Measurements from ENCODE around the gene SLC22A4. TPM values are rescaled to one million over a fixed set of nuclear protein-coding genes. Genes with fewer than 3 reads are reported as not detected.

SLC22A4 gene
- total and polyA plus RNA-seq, 2 donors (not counting 1 experiment from before 2014, with no cell fraction given): 0.18 TPM; not detected in 1

- TF ChIP-seq CTCF (IDR thresholded peaks at IDR 0.05) (no peak), EZH2 (IDR thresholded peaks at IDR 0.05; ENCODE audit: borderline replicate concordance, insufficient read depth, low read depth, low read length, poor library complexity, severe bottlenecking) (no peak)
- Histone ChIP-seq H3K9ac (ENCODE audit: low read length) (no peak overlapping the region), H3K79me2 (ENCODE audit: control insufficient read depth, insufficient read depth, low read length) (no peaks in the 10 kb centered on the region), H3K27me3 (replicated peaks in 1 of 4; ENCODE audit: control extremely low read depth in 1 of 4, control insufficient read depth in 3 of 4, insufficient read depth in 4 of 4, low read length in 3 of 4) (no peaks in the 10 kb centered on the region), H2AFZ (ENCODE audit: insufficient read depth, low read depth, low read length, poor library complexity, severe bottlenecking) (no peak overlapping the region), H3K36me3 (replicated peaks in 1 of 2; ENCODE audit: control extremely low read depth in 1 of 2, control insufficient read depth in 1 of 2, extremely low read depth in 1 of 2, insufficient read depth in 2 of 2, low read length in 1 of 2) (peaks cover 0 to 2% of the 10 kb centered on the region in 2 experiments), H3K4me3 (ENCODE audit: control extremely low read depth in 1 of 5, extremely low read depth in 1 of 5, insufficient read depth in 1 of 5, low read depth in 2 of 5, low read length in 4 of 5) (no peak overlapping the region), H4K20me1 (ENCODE audit: control insufficient read depth, insufficient read depth, low read length, poor library complexity, severe bottlenecking) (no peaks in the 10 kb centered on the region), H3K9me3 (ENCODE audit: control extremely low read depth in 1 of 3, control insufficient read depth in 2 of 3, insufficient read depth in 1 of 3, low read length in 2 of 3) (peaks cover 0 to under 1% (median 0%) of the 10 kb centered on the region in 3 donors), H3K4me1 (ENCODE audit: control insufficient read depth in 2 of 2, insufficient read depth in 2 of 2, low read length in 2 of 2) (peaks cover 33 to 39% of the 10 kb centered on the region in 2 donors), H3K4me2 (replicated peaks; ENCODE audit: low read depth, low read length, poor library complexity, severe bottlenecking) (peak overlapping the region; percentile 34), H3K27ac (ENCODE audit: low read length in 2 of 2) (peak overlapping the region in 1 of 2 donors; percentile 14)
- Mint-ChIP-seq H3K27me3 (no peaks in the 10 kb centered on the region), H3K9me3 (ENCODE audit: insufficient read depth) (no peaks in the 10 kb centered on the region), H3K4me1 (peaks cover 15% of the 10 kb centered on the region), H3K4me3 (no peak overlapping the region), H3K27ac (peak overlapping the region; percentile 61)
- ATAC-seq (ENCODE audit: low read depth): no peak
- CTCF ChIA-PET: interaction anchor here (1.0 to 1.4 kb wide), 3 partner anchors 32 to 135 kb away, joined by 3 to 4 read pairs (median 3); no protein-coding TSS in a partner anchor
- 45% methylated on average over 1 of the region's 1 CpG for WGBS (ENCODE audit: insufficient coverage)
- peak; percentile 40 for DNase-seq
- intact Hi-C loops (cut with micrococcal nuclease): no loop called here
- POLR2A ChIA-PET: no interaction called here
Observed at GRCh38 chr5:132354381-132355139, 60.4 kb downstream of the SLC22A4 start.

GRCh38 chr5:132355140-132355765, 61.1 kb downstream of the SLC22A4 start:
- CTCF ChIA-PET: interaction anchor here (1.0 to 1.9 kb wide), 5 partner anchors 11 to 135 kb away, joined by 3 to 5 read pairs (median 3); no protein-coding TSS in a partner anchor
- Histone ChIP-seq H4K20me1 (ENCODE audit: control insufficient read depth, insufficient read depth, low read length, poor library complexity, severe bottlenecking) (no peaks in the 10 kb centered on the region), H3K27me3 (replicated peaks in 1 of 4; ENCODE audit: control extremely low read depth in 1 of 4, control insufficient read depth in 3 of 4, insufficient read depth in 4 of 4, low read length in 3 of 4) (no peaks in the 10 kb centered on the region), H3K4me1 (ENCODE audit: control insufficient read depth in 2 of 2, insufficient read depth in 2 of 2, low read length in 2 of 2) (peaks cover 33 to 39% of the 10 kb centered on the region in 2 donors), H3K79me2 (ENCODE audit: control insufficient read depth, insufficient read depth, low read length) (no peaks in the 10 kb centered on the region), H3K9me3 (ENCODE audit: control extremely low read depth in 1 of 3, control insufficient read depth in 2 of 3, insufficient read depth in 1 of 3, low read length in 2 of 3) (no peaks in the 10 kb centered on the region), H3K27ac (ENCODE audit: low read length in 2 of 2) (peak overlapping the region in 1 of 2 donors; percentile 14), H3K36me3 (replicated peaks in 1 of 2; ENCODE audit: control extremely low read depth in 1 of 2, control insufficient read depth in 1 of 2, extremely low read depth in 1 of 2, insufficient read depth in 2 of 2, low read length in 1 of 2) (peaks cover 0 to 2% of the 10 kb centered on the region in 2 experiments), H3K4me3 (ENCODE audit: control extremely low read depth in 1 of 5, extremely low read depth in 1 of 5, insufficient read depth in 1 of 5, low read depth in 2 of 5, low read length in 4 of 5) (no peak overlapping the region), H2AFZ (ENCODE audit: insufficient read depth, low read depth, low read length, poor library complexity, severe bottlenecking) (no peak overlapping the region), H3K4me2 (replicated peaks; ENCODE audit: low read depth, low read length, poor library complexity, severe bottlenecking) (peak overlapping the region; percentile 34), H3K9ac (ENCODE audit: low read length) (no peak overlapping the region)
- 100% methylated on average over 2 of the region's 3 CpGs for WGBS (ENCODE audit: insufficient coverage)
- Mint-ChIP-seq H3K4me1 (peaks cover 15% of the 10 kb centered on the region), H3K27me3 (no peaks in the 10 kb centered on the region), H3K27ac (no peak overlapping the region), H3K9me3 (ENCODE audit: insufficient read depth) (no peaks in the 10 kb centered on the region), H3K4me3 (no peak overlapping the region)
- ATAC-seq (ENCODE audit: low read depth) (no peak), DNase-seq (no peak)
- POLR2A ChIA-PET: no interaction called here
- intact Hi-C loops (cut with micrococcal nuclease): no loop called here
- TF ChIP-seq EZH2 (IDR thresholded peaks at IDR 0.05; ENCODE audit: borderline replicate concordance, insufficient read depth, low read depth, low read length, poor library complexity, severe bottlenecking): no peak
- TF ChIP-seq CTCF (IDR thresholded peaks at IDR 0.05): no peak
